Transverse colon (tissue), 4 donors: ENCODE data around the gene TNFRSF19. TPM values are rescaled to one million over a fixed set of nuclear protein-coding genes. Genes with fewer than 3 reads are reported as not detected.

ENCODE experiments used
- DNase-seq: peaks from one replicate; pipeline ENCODE4 v3.0.0-alpha.2; 2019
- H3K27ac ChIP-seq, 4 donors: fragments of 200-600 bp; sonication (generic); 2 replicates each; pipeline ENCODE4 v1.5.1; 2016 to 2018; ENCODE audit warnings: inconsistent platforms in 4 of 4
- H3K27me3 ChIP-seq: fragments of 200-600 bp; sonication (generic); 2 replicates; pipeline ENCODE4 v1.5.1; 2017; ENCODE audit warnings: inconsistent platforms
- H3K36me3 ChIP-seq, 4 donors: fragments of 200-600 bp; sonication (generic); 2 replicates each; pipeline ENCODE4 v1.5.1; 2017 to 2019; ENCODE audit warnings: inconsistent platforms in 4 of 4
- H3K4me1 ChIP-seq, 4 donors: fragments of 200-600 bp; sonication (generic); 2 replicates each; pipeline ENCODE4 v1.5.1; 2017 to 2020; ENCODE audit warnings: inconsistent platforms in 4 of 4
- H3K4me3 ChIP-seq, 4 donors: fragments of 200-600 bp; sonication (generic); 1 replicate in 1 of 4; 2 replicates in 3 of 4; pipeline versions ENCODE4 v1.5.1 to v1.6.1; 2017 to 2019; ENCODE audit warnings: inconsistent platforms in 4 of 4
- H3K9me3 ChIP-seq, 2 donors: fragments of 200-600 bp; sonication (generic); 2 replicates each; pipeline ENCODE4 v1.5.1; 2017 to 2019; ENCODE audit warnings: inconsistent platforms in 2 of 2
- CTCF ChIP-seq, 5 experiments: fragments of 200-600 bp in 3 of 5; fragments of 450-650 bp in 2 of 5; sonication (generic) in 3 of 5; IDR thresholded peaks; 1 replicate in 2 of 5; 2 replicates in 3 of 5; pipeline ENCODE4 v1.5.1; 2016 to 2017; ENCODE audit warnings: antibody characterized with exemption in 5 of 5, inconsistent platforms in 3 of 5, mild to moderate bottlenecking in 2 of 5, moderate library complexity in 1 of 5
- EP300 ChIP-seq: sonication (generic); formaldehyde crosslinking; IDR thresholded peaks from one replicate; pipeline ENCODE4 v1.6.1; 2017; ENCODE audit warnings: antibody characterized with exemption, low read depth
- POLR2A ChIP-seq: fragments of 450-650 bp; IDR thresholded peaks from one replicate; pipeline ENCODE4 v1.6.1; 2016; ENCODE audit warnings: antibody characterized with exemption, mild to moderate bottlenecking, moderate library complexity
- POLR2AphosphoS5 ChIP-seq, 3 donors: sonication (generic); formaldehyde crosslinking; IDR thresholded peaks; one replicate each; pipeline ENCODE4 v1.6.1; 2016; ENCODE audit warnings: antibody characterized with exemption in 3 of 3
- WGBS, 2 donors: methylation state at CpG; one replicate each; pipeline ENCODE4 v1.1.5; 2018; ENCODE audit warnings: low coverage in 1 of 2; 5-methylcytosine and 5-hydroxymethylcytosine counted together
- in situ Hi-C, 4 donors: fragments of 200-750 bp; cut with MboI; loops; one replicate each; pipeline versions ENCODE4 v1.15.0 to v1.15.1; 2017; ENCODE audit warnings: low sequenced_read_pairs in 3 of 4, low pct_ligation_motif_present in 1 of 4, low pct_unique_long_range_greater_than_20kb in 1 of 4
- intact Hi-C: fragments of 100-400 bp; cut with DNase I; formaldehyde crosslinking; loops from one replicate; pipeline ENCODE4 v1.15.1; 2023; ENCODE audit warnings: low total_unique reads
- total RNA-seq, 4 donors: library from RNA; depleted of rRNA; stranded (reverse); fragments of >200 nt; gene quantifications; one replicate each; pipeline ENCODE4 v1.1.0, GENCODE V29; 2016

Gene TNFRSF19
- total RNA-seq, 4 donors from 2014 or later, result 0.80 to 1.3 (median 0.96) TPM; not detected in 1

GRCh38 chr13:23609414-23609760 is 39.2 kb downstream of the TNFRSF19 start:
- in situ Hi-C loops (no loop called here), intact Hi-C loops (no loop called here)
- H3K4me1 ChIP-seq, result peaks cover 0 to 22% (median 2%) of the 10 kb centered on the region in 4 donors
- no peaks in the 10 kb centered on the region for H3K27me3 ChIP-seq
- peak overlapping the region in 1 of 4 donors; percentile 7 for H3K4me3 ChIP-seq
- 32 to 46% methylated on average over 7 of the region's 7 CpGs for WGBS, 2 donors
- no peaks in the 10 kb centered on the region for H3K36me3 ChIP-seq
- no peak for TF ChIP-seq EP300
- no peak for TF ChIP-seq POLR2AphosphoS5 (IDR thresholded peaks at IDR 0.05)
- TF ChIP-seq POLR2A, result no peak
- no peak for TF ChIP-seq CTCF (IDR thresholded peaks at IDR 0.05)
- H3K27ac ChIP-seq, result peak overlapping the region; percentile 7 to 47 (median 40)
- no peak for DNase-seq
- H3K9me3 ChIP-seq, result no peaks in the 10 kb centered on the region

- H3K27ac ChIP-seq, result peak overlapping the region; percentile 7 to 47 (median 40)
- no peaks in the 10 kb centered on the region for H3K36me3 ChIP-seq
- 28 to 38% methylated on average over 3 of the region's 3 CpGs for WGBS, 2 donors
- peaks cover 0 to 22% (median 2%) of the 10 kb centered on the region in 4 donors for H3K4me1 ChIP-seq
- no peaks in the 10 kb centered on the region for H3K27me3 ChIP-seq
- intact Hi-C loops (no loop called here), in situ Hi-C loops (no loop called here)
- no peaks in the 10 kb centered on the region for H3K9me3 ChIP-seq
- H3K4me3 ChIP-seq, result peak overlapping the region in 1 of 4 donors; percentile 7
- no peak for DNase-seq
- TF ChIP-seq POLR2AphosphoS5 (IDR thresholded peaks at IDR 0.05), result no peak
- TF ChIP-seq CTCF (IDR thresholded peaks at IDR 0.05), result no peak
- no peak for TF ChIP-seq POLR2A
- TF ChIP-seq EP300, result no peak
Measured at GRCh38 chr13:23609874-23610576, 39.8 kb downstream of the TNFRSF19 start.

GRCh38 chr13:23610966-23611491 is 40.8 kb downstream of the TNFRSF19 start:
- Histone ChIP-seq H3K27ac (no peak overlapping the region), H3K9me3 (no peaks in the 10 kb centered on the region), H3K4me3 (no peak overlapping the region), H3K4me1 (peaks cover 0 to 22% (median 2%) of the 10 kb centered on the region in 4 donors), H3K27me3 (no peaks in the 10 kb centered on the region), H3K36me3 (no peaks in the 10 kb centered on the region)
- DNase-seq, result no peak
- intact Hi-C loops (no loop called here), in situ Hi-C loops (no loop called here)
- TF ChIP-seq CTCF (IDR thresholded peaks at IDR 0.05), result no peak
- TF ChIP-seq POLR2A, result no peak
- TF ChIP-seq POLR2AphosphoS5 (IDR thresholded peaks at IDR 0.05), result no peak
- no peak for TF ChIP-seq EP300
- WGBS, 2 donors, result 60 to 74% methylated on average over 2 of the region's 2 CpGs

- in situ Hi-C loops (no loop called here), intact Hi-C loops (no loop called here)
- Histone ChIP-seq H3K4me3 (no peak overlapping the region), H3K9me3 (no peaks in the 10 kb centered on the region), H3K27ac (no peak overlapping the region), H3K4me1 (peaks cover 0 to 22% (median 2%) of the 10 kb centered on the region in 4 donors), H3K27me3 (no peaks in the 10 kb centered on the region), H3K36me3 (no peaks in the 10 kb centered on the region)
- DNase-seq, result no peak
- TF ChIP-seq POLR2A (no peak), POLR2AphosphoS5 (IDR thresholded peaks at IDR 0.05) (no peak), CTCF (IDR thresholded peaks at IDR 0.05) (no peak), EP300 (no peak)
- WGBS, 2 donors, result 73 to 80% methylated on average over 1 of the region's 1 CpG
Measured at GRCh38 chr13:23612182-23612581, 42.0 kb downstream of the TNFRSF19 start.
